A549 (cell line): ENCODE data around the gene DNMT3A. TPM values are rescaled to one million over a fixed set of nuclear protein-coding genes. Genes with fewer than 3 reads are reported as not detected.

ENCODE experiments used
- ATAC-seq, 2 experiments: fragments of 200-7000 bp in 1 of 2; fragments of >200 bp in 1 of 2; cut with Nextera tagmentation in 1 of 2; cut with Tn5 transposase in 1 of 2; 3 replicates each; pipeline versions ENCODE4 v1.8.0 to v1.9.1; 2018 to 2020; ENCODE audit warnings: mild to moderate bottlenecking in 1 of 2, moderate library complexity in 1 of 2
- CTCF ChIA-PET: fragments of 300-600 bp; sonication (Branson Sonifier 250); formaldehyde crosslinking; extraction: SDS; loops from one replicate; lab custom pipeline; 2021; ENCODE audit warnings: antibody characterized with exemption, inconsistent platforms; lab: Yijun Ruan, JAX
- POLR2A ChIA-PET: fragments of 350-600 bp; formaldehyde crosslinking; extraction: SDS; loops from one replicate; lab custom pipeline; 2021; ENCODE audit warnings: antibody characterized with exemption, inconsistent platforms; lab: Yijun Ruan, JAX
- DNase-seq, 2 experiments: peaks; one replicate each; pipeline versions ENCODE4 v3.0.0 to v3.0.0-alpha.2; 2011 to 2016; ENCODE audit warnings: low read depth in 1 of 2, low spot score in 1 of 2
- FAIRE-seq: peaks from 2 replicates; lab custom pipeline; 2011; peaks lifted over from hg19 to GRCh38; lab: Jason Lieb, UNC
- H3K27ac ChIP-seq, 2 experiments: fragments of >200 bp; sonication (Bioruptor Twin); formaldehyde crosslinking; 3 replicates each; pipeline ENCODE4 v1.5.1; 2016 to 2017
- H3K4me1 ChIP-seq: fragments of >200 bp; sonication (Bioruptor Twin); formaldehyde crosslinking; 3 replicates; pipeline ENCODE4 v1.6.1; 2016
- H3K4me2 ChIP-seq: fragments of >200 bp; sonication (Bioruptor Twin); formaldehyde crosslinking; 3 replicates; pipeline ENCODE4 v1.6.1; 2016
- H3K4me3 ChIP-seq: fragments of >200 bp; sonication (Bioruptor Twin); formaldehyde crosslinking; 3 replicates; pipeline ENCODE4 v1.5.1; 2016
- H3K9me3 ChIP-seq: fragments of >200 bp; sonication (Bioruptor Twin); formaldehyde crosslinking; 3 replicates; pipeline ENCODE4 v1.6.1; 2016
- BCL3 ChIP-seq: fragments of >200 bp; sonication (Bioruptor Twin); formaldehyde crosslinking; IDR thresholded peaks from 3 replicates; pipeline ENCODE4 v1.6.1; 2016
- CHD4 ChIP-seq: fragments of 200-600 bp; sonication (generic); IDR thresholded peaks from 2 replicates; pipeline ENCODE4 v1.6.1; 2016; ENCODE audit warnings: antibody characterized with exemption, mild to moderate bottlenecking, borderline replicate concordance
- E2F6 ChIP-seq: IDR thresholded peaks from 2 replicates; pipeline ENCODE4 v1.6.1; 2012; ENCODE audit warnings: low read depth, borderline replicate concordance
- FOSB ChIP-seq: fragments of 250-450 bp; sonication (Bioruptor Pico); IDR thresholded peaks from 2 replicates; pipeline ENCODE4 v1.5.0; 2020; ENCODE audit warnings: mild to moderate bottlenecking, moderate library complexity
- GATA3 ChIP-seq: IDR thresholded peaks from 2 replicates; pipeline ENCODE4 v1.6.1; 2012; ENCODE audit warnings: borderline replicate concordance
- HOXB13 ChIP-seq: fragments of 250-450 bp; sonication (Bioruptor Pico); IDR thresholded peaks from 2 replicates; pipeline ENCODE4 v1.5.0; 2020; ENCODE audit warnings: low read depth, mild to moderate bottlenecking, moderate library complexity
- HOXB5 ChIP-seq: fragments of 250-450 bp; sonication (Bioruptor Pico); IDR thresholded peaks from 2 replicates; pipeline ENCODE4 v1.5.0; 2020; ENCODE audit warnings: mild to moderate bottlenecking, moderate library complexity
- KDM5A ChIP-seq: fragments of 200-600 bp; sonication (generic); IDR thresholded peaks from 2 replicates; pipeline ENCODE4 v1.6.1; 2016; ENCODE audit warnings: antibody characterized with exemption, mild to moderate bottlenecking
- MAZ ChIP-seq: fragments of 150-350 bp; IDR thresholded peaks from 2 replicates; pipeline ENCODE4 v1.6.1; 2014; ENCODE audit warnings: antibody characterized with exemption, low read depth, low read length, borderline replicate concordance
- NFE2L2 ChIP-seq: fragments of 150-350 bp; conservative IDR thresholded peaks from 2 replicates; pipeline ENCODE4 v1.6.1; 2014; ENCODE audit warnings: low read length
- NR3C1 ChIP-seq: fragments of >200 bp; sonication (Bioruptor Twin); formaldehyde crosslinking; IDR thresholded peaks from 3 replicates; pipeline ENCODE4 v1.6.1; 2017
- PBX3 ChIP-seq: IDR thresholded peaks from 2 replicates; pipeline ENCODE4 v1.6.1; 2012
- PHF8 ChIP-seq: fragments of 200-600 bp; sonication (generic); IDR thresholded peaks from 2 replicates; pipeline ENCODE4 v1.6.1; 2016; ENCODE audit warnings: low read depth, mild to moderate bottlenecking, antibody characterized with exemption, moderate library complexity, borderline replicate concordance
- POLR2AphosphoS2 ChIP-seq: conservative IDR thresholded peaks from 2 replicates; pipeline ENCODE4 v1.6.1; 2012; ENCODE audit warnings: low read length, improper control_type of control experiment, inconsistent platforms
- RFX5 ChIP-seq: fragments of 450-650 bp; IDR thresholded peaks from 2 replicates; pipeline ENCODE4 v1.7.1; 2014; ENCODE audit warnings: antibody characterized with exemption, mild to moderate bottlenecking, moderate library complexity
- RNF2 ChIP-seq: fragments of 200-600 bp; sonication (generic); IDR thresholded peaks from 2 replicates; pipeline ENCODE4 v1.6.1; 2016; ENCODE audit warnings: low read depth, mild to moderate bottlenecking, antibody characterized with exemption, moderate library complexity, borderline replicate concordance
- USF2 ChIP-seq: fragments of 450-650 bp; IDR thresholded peaks from 2 replicates; pipeline ENCODE4 v1.6.1; 2014; ENCODE audit warnings: antibody characterized with exemption
- ZFP36 ChIP-seq: fragments of 450-650 bp; IDR thresholded peaks from 2 replicates; pipeline ENCODE4 v1.6.1; 2014; ENCODE audit warnings: borderline replicate concordance; ENCODE audit not compliant: partially characterized antibody
- ZSCAN20 ChIP-seq: fragments of 250-450 bp; sonication (Bioruptor Pico); IDR thresholded peaks from 2 replicates; pipeline ENCODE4 v1.8.0; 2022; ENCODE audit warnings: mild to moderate bottlenecking, moderate library complexity
- WGBS: methylation state at CpG from one replicate; pipeline ENCODE4 v1.1.6; 2017; ENCODE audit errors: missing lambda C conversion rate; 5-methylcytosine and 5-hydroxymethylcytosine counted together
- polyA plus RNA-seq, 4 experiments: library from polyadenylated mRNA; depleted of rRNA in 3 of 4; stranded (reverse); fragments of >200 nt; fragmentation: RNase III in 1 of 4; extraction: RNeasy Plus Mini Kit Qiagen cat#74134 plus additional on column Dnase treatment in 1 of 4; gene quantifications; 2 replicates in 3 of 4; 3 replicates in 1 of 4; pipeline ENCODE4 v1.2.3, GENCODE V29; 2011 to 2017
- TF ChIP-seq, protein P1 (sequence below): fragments of 200-600 bp; sonication (generic); IDR thresholded peaks from 2 replicates; pipeline ENCODE4 v1.6.1; 2016; ENCODE audit warnings: antibody characterized with exemption, mild to moderate bottlenecking, moderate library complexity

The DNMT3A gene
- polyA plus RNA-seq, 2 of the 4 experiments (the other 2 are of a cell fraction) = 4.4 to 11.9 TPM

GRCh38 chr2:25247792-25248512 is 93.8 kb downstream of the DNMT3A start:
- H3K4me1 ChIP-seq = peaks cover 18% of the 10 kb centered on the region; the same call in 2 of the 3 replicates
- no peak for ATAC-seq
- CTCF ChIA-PET = interaction anchor here (1.0 to 1.9 kb wide), 3 partner anchors 11 to 61 kb away, joined by 3 to 8 read pairs (median 4); no protein-coding TSS in a partner anchor
- no peak overlapping the region for H3K4me2 ChIP-seq
- 94% methylated on average over 20 of the region's 20 CpGs for WGBS
- H3K27ac ChIP-seq = no peak overlapping the region
- no peak overlapping the region for H3K4me3 ChIP-seq
- H3K9me3 ChIP-seq = no peaks in the 10 kb centered on the region
- no peak for DNase-seq
- FAIRE-seq = no peak
- TF ChIP-seq PHF8 (no peak), ZSCAN20 (no peak), MAZ (no peak), HOXB5 (no peak), FOSB (no peak), BCL3 (no peak), GATA3 (no peak), PBX3 (no peak), NFE2L2 (no peak), RFX5 (no peak), POLR2AphosphoS2 (no peak), KDM5A (no peak), ZFP36 (no peak), RNF2 (no peak), NR3C1 (no peak), CHD4 (no peak), HOXB13 (CRISPR knock-in tag) (no peak), E2F6 (no peak), USF2 (no peak)
- TF ChIP-seq, protein P1, sequence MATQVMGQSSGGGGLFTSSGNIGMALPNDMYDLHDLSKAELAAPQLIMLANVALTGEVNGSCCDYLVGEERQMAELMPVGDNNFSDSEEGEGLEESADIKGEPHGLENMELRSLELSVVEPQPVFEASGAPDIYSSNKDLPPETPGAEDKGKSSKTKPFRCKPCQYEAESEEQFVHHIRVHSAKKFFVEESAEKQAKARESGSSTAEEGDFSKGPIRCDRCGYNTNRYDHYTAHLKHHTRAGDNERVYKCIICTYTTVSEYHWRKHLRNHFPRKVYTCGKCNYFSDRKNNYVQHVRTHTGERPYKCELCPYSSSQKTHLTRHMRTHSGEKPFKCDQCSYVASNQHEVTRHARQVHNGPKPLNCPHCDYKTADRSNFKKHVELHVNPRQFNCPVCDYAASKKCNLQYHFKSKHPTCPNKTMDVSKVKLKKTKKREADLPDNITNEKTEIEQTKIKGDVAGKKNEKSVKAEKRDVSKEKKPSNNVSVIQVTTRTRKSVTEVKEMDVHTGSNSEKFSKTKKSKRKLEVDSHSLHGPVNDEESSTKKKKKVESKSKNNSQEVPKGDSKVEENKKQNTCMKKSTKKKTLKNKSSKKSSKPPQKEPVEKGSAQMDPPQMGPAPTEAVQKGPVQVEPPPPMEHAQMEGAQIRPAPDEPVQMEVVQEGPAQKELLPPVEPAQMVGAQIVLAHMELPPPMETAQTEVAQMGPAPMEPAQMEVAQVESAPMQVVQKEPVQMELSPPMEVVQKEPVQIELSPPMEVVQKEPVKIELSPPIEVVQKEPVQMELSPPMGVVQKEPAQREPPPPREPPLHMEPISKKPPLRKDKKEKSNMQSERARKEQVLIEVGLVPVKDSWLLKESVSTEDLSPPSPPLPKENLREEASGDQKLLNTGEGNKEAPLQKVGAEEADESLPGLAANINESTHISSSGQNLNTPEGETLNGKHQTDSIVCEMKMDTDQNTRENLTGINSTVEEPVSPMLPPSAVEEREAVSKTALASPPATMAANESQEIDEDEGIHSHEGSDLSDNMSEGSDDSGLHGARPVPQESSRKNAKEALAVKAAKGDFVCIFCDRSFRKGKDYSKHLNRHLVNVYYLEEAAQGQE = no peak
- POLR2A ChIA-PET = interaction anchor here (0.7 kb wide), 1 partner anchor 60 kb away, joined by 3 read pairs; no protein-coding TSS in a partner anchor
